OCI-LY1 (cell line): ENCODE measurements around the gene SLC43A1.

Experiments
- EZH2 ChIP-seq: fragments of 200-600 bp; sonication (generic), shearing (Covaris generic); IDR thresholded peaks from 2 replicates; pipeline ENCODE4 v1.8.0; 2017; ENCODE audit warnings: borderline replicate concordance, mixed run types, mild to moderate bottlenecking, antibody characterized with exemption, low read length, moderate library complexity, mixed read lengths
- TF ChIP-seq, protein P1 (sequence below): fragments of 200-600 bp; sonication (generic), shearing (Covaris generic); IDR thresholded peaks from 2 replicates; pipeline ENCODE4 v1.5.1; 2017; ENCODE audit warnings: mild to moderate bottlenecking, antibody characterized with exemption, low read length, moderate library complexity, mixed read lengths

GRCh38 chr11:57541169-57541568, 25.7 kb upstream of the SLC43A1 start:
- TF ChIP-seq, protein P1, sequence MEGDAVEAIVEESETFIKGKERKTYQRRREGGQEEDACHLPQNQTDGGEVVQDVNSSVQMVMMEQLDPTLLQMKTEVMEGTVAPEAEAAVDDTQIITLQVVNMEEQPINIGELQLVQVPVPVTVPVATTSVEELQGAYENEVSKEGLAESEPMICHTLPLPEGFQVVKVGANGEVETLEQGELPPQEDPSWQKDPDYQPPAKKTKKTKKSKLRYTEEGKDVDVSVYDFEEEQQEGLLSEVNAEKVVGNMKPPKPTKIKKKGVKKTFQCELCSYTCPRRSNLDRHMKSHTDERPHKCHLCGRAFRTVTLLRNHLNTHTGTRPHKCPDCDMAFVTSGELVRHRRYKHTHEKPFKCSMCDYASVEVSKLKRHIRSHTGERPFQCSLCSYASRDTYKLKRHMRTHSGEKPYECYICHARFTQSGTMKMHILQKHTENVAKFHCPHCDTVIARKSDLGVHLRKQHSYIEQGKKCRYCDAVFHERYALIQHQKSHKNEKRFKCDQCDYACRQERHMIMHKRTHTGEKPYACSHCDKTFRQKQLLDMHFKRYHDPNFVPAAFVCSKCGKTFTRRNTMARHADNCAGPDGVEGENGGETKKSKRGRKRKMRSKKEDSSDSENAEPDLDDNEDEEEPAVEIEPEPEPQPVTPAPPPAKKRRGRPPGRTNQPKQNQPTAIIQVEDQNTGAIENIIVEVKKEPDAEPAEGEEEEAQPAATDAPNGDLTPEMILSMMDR: no peak
- no peak for TF ChIP-seq EZH2
